IMR-90 (cell line): ENCODE results near the gene KDM1A. TPM values are rescaled to one million over a fixed set of nuclear protein-coding genes. Genes with fewer than 3 reads are reported as not detected.

Source experiments
- ATAC-seq: fragments of 200-7000 bp; cut with Tn5 transposase; 2 replicates; pipeline ENCODE4 v1.9.1; 2020; ENCODE audit warnings: low read depth, mild to moderate bottlenecking, moderate library complexity
- BruUV-seq: library from RNA; stranded (reverse); fragments of 400-500 nt; replicated peaks from 2 replicates; lab custom pipeline; 2021; lab: Mats Ljungman, UMichigan
- CTCF ChIA-PET: fragments of 300-600 bp; formaldehyde crosslinking; extraction: SDS; loops from one replicate; lab custom pipeline; 2021; ENCODE audit warnings: antibody characterized with exemption; lab: Yijun Ruan, JAX
- POLR2A ChIA-PET: fragments of 300-600 bp; sonication (Branson Sonifier 250); formaldehyde crosslinking; loops from one replicate; lab custom pipeline; 2022; ENCODE audit warnings: antibody characterized with exemption; ENCODE audit not compliant: unreplicated experiment; lab: Charles Lee
- DNase-seq: peaks from one replicate; pipeline ENCODE4 v3.0.0; 2013
- H2AFZ ChIP-seq: replicated peaks from 2 replicates; pipeline ENCODE3; 2013; ENCODE audit warnings: low read length, mild to moderate bottlenecking; ENCODE audit not compliant: poor library complexity
- H2AK5ac ChIP-seq: 2 replicates; pipeline ENCODE4 v1.6.1; 2013; ENCODE audit warnings: low read depth, low read length, inconsistent platforms
- H2AK9ac ChIP-seq: replicated peaks from 2 replicates; pipeline ENCODE3; 2013; ENCODE audit warnings: mild to moderate bottlenecking, low read depth, low read length, moderate library complexity; ENCODE audit not compliant: poor library complexity
- H2BK120ac ChIP-seq: 2 replicates; pipeline ENCODE4 v1.6.1; 2013; ENCODE audit warnings: low read depth, low read length, inconsistent platforms
- H2BK15ac ChIP-seq: 3 replicates; pipeline ENCODE4 v1.6.1; 2013; ENCODE audit warnings: low read depth, low read length, inconsistent platforms
- H2BK20ac ChIP-seq: 2 replicates; pipeline ENCODE4 v1.6.1; 2013; ENCODE audit warnings: low read depth, mild to moderate bottlenecking, inconsistent platforms, low read length, moderate library complexity
- H2BK5ac ChIP-seq: 2 replicates; pipeline ENCODE4 v1.6.1; 2013; ENCODE audit warnings: mild to moderate bottlenecking, low read depth, low read length, inconsistent platforms; ENCODE audit not compliant: poor library complexity, severe bottlenecking
- H3K14ac ChIP-seq: replicated peaks from 2 replicates; pipeline ENCODE4 v1.6.1; 2013; ENCODE audit warnings: low read depth, low read length, inconsistent platforms
- H3K18ac ChIP-seq: 2 replicates; pipeline ENCODE4 v1.6.1; 2013; ENCODE audit warnings: low read depth, low read length, control low read depth
- H3K23ac ChIP-seq: 2 replicates; pipeline ENCODE4 v1.6.1; 2013; ENCODE audit warnings: low read depth, low read length, inconsistent platforms
- H3K27ac ChIP-seq: 2 replicates; pipeline ENCODE4 v1.5.1; 2013; ENCODE audit warnings: mild to moderate bottlenecking, control low read depth, low read length; ENCODE audit not compliant: insufficient read depth
- H3K27me3 ChIP-seq: 2 replicates; pipeline ENCODE4 v1.6.1; 2013; ENCODE audit warnings: low read length; ENCODE audit not compliant: control insufficient read depth, insufficient read depth
- H3K36me3 ChIP-seq: 2 replicates; pipeline ENCODE4 v1.6.1; 2013; ENCODE audit warnings: low read length, mixed read lengths; ENCODE audit not compliant: control insufficient read depth, insufficient read depth
- H3K4ac ChIP-seq: 2 replicates; pipeline ENCODE4 v1.6.1; 2013; ENCODE audit warnings: low read depth, low read length, inconsistent platforms
- H3K4me1 ChIP-seq: 2 replicates; pipeline ENCODE4 v1.6.1; 2013; ENCODE audit warnings: low read length, mixed read lengths; ENCODE audit not compliant: control insufficient read depth, insufficient read depth
- H3K4me2 ChIP-seq: 2 replicates; pipeline ENCODE4 v1.6.1; 2013; ENCODE audit warnings: low read depth, mild to moderate bottlenecking, control low read depth, low read length, moderate library complexity
- H3K4me3 ChIP-seq: 2 replicates; pipeline ENCODE4 v1.5.1; 2013; ENCODE audit warnings: low read depth, mild to moderate bottlenecking, control low read depth, low read length, moderate library complexity; ENCODE audit not compliant: insufficient read depth
- H3K56ac ChIP-seq: 2 replicates; pipeline ENCODE4 v1.6.1; 2013; ENCODE audit warnings: low read length, inconsistent platforms; ENCODE audit not compliant: insufficient read depth; ENCODE audit errors: extremely low read depth
- H3K79me1 ChIP-seq, 2 experiments: 2 replicates each; pipeline ENCODE4 v1.6.1; 2013; ENCODE audit warnings: low read length in 2 of 2, inconsistent platforms in 1 of 2, low read depth in 1 of 2
- H3K9ac ChIP-seq: 2 replicates; pipeline ENCODE4 v1.6.1; 2013; ENCODE audit warnings: low read depth, low read length, control low read depth
- H3K9me1 ChIP-seq: 2 replicates; pipeline ENCODE4 v1.6.1; 2013; ENCODE audit warnings: low read length, inconsistent platforms; ENCODE audit not compliant: insufficient read depth
- H3K9me3 ChIP-seq: 2 replicates; pipeline ENCODE4 v1.6.1; 2013; ENCODE audit warnings: low read length; ENCODE audit not compliant: control insufficient read depth, insufficient read depth
- H4K20me1 ChIP-seq: 2 replicates; pipeline ENCODE4 v1.6.1; 2013; ENCODE audit warnings: low read length, inconsistent platforms; ENCODE audit not compliant: insufficient read depth
- H4K5ac ChIP-seq: 2 replicates; pipeline ENCODE4 v1.6.1; 2013; ENCODE audit warnings: mild to moderate bottlenecking, low read depth, low read length, control low read depth
- H4K8ac ChIP-seq, 2 experiments: 2 replicates each; pipeline ENCODE4 v1.6.1; 2013; ENCODE audit warnings: low read depth in 2 of 2, low read length in 2 of 2, control low read depth in 1 of 2, inconsistent platforms in 1 of 2
- H4K91ac ChIP-seq: 2 replicates; pipeline ENCODE4 v1.6.1; 2013; ENCODE audit warnings: low read depth, low read length, inconsistent platforms; ENCODE audit not compliant: insufficient read depth
- BHLHE40 ChIP-seq: fragments of 150-350 bp; IDR thresholded peaks from 2 replicates; pipeline ENCODE4 v1.6.1; 2016; ENCODE audit warnings: mild to moderate bottlenecking, low read depth, low read length
- CEBPB ChIP-seq: IDR thresholded peaks from 2 replicates; pipeline ENCODE4 v1.6.1; 2012; ENCODE audit warnings: low read depth, low read length, improper control_type of control experiment
- CHD1 ChIP-seq: IDR thresholded peaks from 2 replicates; pipeline ENCODE4 v1.6.1; 2012; ENCODE audit warnings: low read depth, low read length, improper control_type of control experiment
- ELK1 ChIP-seq: fragments of 150-350 bp; IDR thresholded peaks from 2 replicates; pipeline ENCODE4 v1.6.1; 2016; ENCODE audit warnings: low read depth, mild to moderate bottlenecking, low read length, moderate library complexity, borderline replicate concordance
- FOS ChIP-seq: fragments of 150-350 bp; IDR thresholded peaks from 2 replicates; pipeline ENCODE4 v1.6.1; 2016; ENCODE audit warnings: low read depth, low read length
- MAFK ChIP-seq: IDR thresholded peaks from 2 replicates; pipeline ENCODE4 v1.6.1; 2012; ENCODE audit warnings: low read depth, low read length, improper control_type of control experiment
- MAZ ChIP-seq: IDR thresholded peaks from 2 replicates; pipeline ENCODE4 v1.6.1; 2012; ENCODE audit warnings: low read depth, mild to moderate bottlenecking, low read length, improper control_type of control experiment, moderate library complexity, borderline replicate concordance
- MXI1 ChIP-seq: IDR thresholded peaks from 2 replicates; pipeline ENCODE4 v1.6.1; 2012; ENCODE audit warnings: low read depth, mild to moderate bottlenecking, low read length, moderate library complexity, borderline replicate concordance
- NFE2L2 ChIP-seq: fragments of 150-350 bp; IDR thresholded peaks from 2 replicates; pipeline ENCODE4 v1.6.1; 2016; ENCODE audit warnings: low read depth, mild to moderate bottlenecking, low read length
- POLR2A ChIP-seq: IDR thresholded peaks from 2 replicates; pipeline ENCODE4 v1.6.1; 2012; ENCODE audit warnings: mild to moderate bottlenecking, low read depth, low read length
- RAD21 ChIP-seq: IDR thresholded peaks from 2 replicates; pipeline ENCODE4 v1.6.1; 2012; ENCODE audit warnings: low read length, improper control_type of control experiment
- RCOR1 ChIP-seq: IDR thresholded peaks from 2 replicates; pipeline ENCODE4 v1.6.1; 2012; ENCODE audit warnings: mild to moderate bottlenecking, low read length, improper control_type of control experiment; ENCODE audit not compliant: insufficient replicate concordance
- RFX5 ChIP-seq: IDR thresholded peaks from 2 replicates; pipeline ENCODE4 v1.8.0; 2012; ENCODE audit warnings: low read depth, mild to moderate bottlenecking, low read length, moderate library complexity
- SMC3 ChIP-seq: fragments of 150-350 bp; IDR thresholded peaks from 2 replicates; pipeline ENCODE4 v1.6.1; 2016; ENCODE audit warnings: low read depth, mild to moderate bottlenecking, antibody characterized with exemption, low read length, moderate library complexity
- USF2 ChIP-seq: fragments of 150-350 bp; IDR thresholded peaks from 2 replicates; pipeline ENCODE4 v1.6.1; 2017; ENCODE audit warnings: mild to moderate bottlenecking, antibody characterized with exemption, low read length, low read depth
- WGBS, 2 experiments: methylation state at CpG; one replicate each; pipeline versions ENCODE4 v1.1.5 to v1.1.7; 2013; ENCODE audit warnings: missing lambda C conversion rate in 2 of 2; ENCODE audit not compliant: insufficient read length in 1 of 2; ENCODE audit errors: extremely low coverage in 2 of 2; 5-methylcytosine and 5-hydroxymethylcytosine counted together
- dilution Hi-C: fragments of 300-500 bp; cut with HindIII; formaldehyde crosslinking; loops from one replicate; pipeline ENCODE4 v1.14.3; 2018; ENCODE audit warnings: low sequenced_read_pairs; ENCODE audit not compliant: unreplicated experiment
- in situ Hi-C: fragments of 300-500 bp; cut with MboI; formaldehyde crosslinking; loops from 3 replicates; pipeline ENCODE4 v1.14.3; 2019; ENCODE audit warnings: low sequenced_read_pairs, inconsistent platforms, mixed read lengths
- intact Hi-C: fragments of 100-400 bp; cut with micrococcal nuclease; formaldehyde crosslinking; loops from 2 replicates; pipeline ENCODE4 v1.10.0; 2022
- polyA plus RNA-seq, 3 experiments: library from polyadenylated mRNA; depleted of rRNA; stranded (reverse); fragments of >200 nt; gene quantifications; 2 replicates each; pipeline ENCODE4 v1.2.3, GENCODE V29; 2012; ENCODE audit warnings: low replicate concordance in 1 of 3
- total RNA-seq: library from RNA; depleted of rRNA; stranded (reverse); fragments of >200 nt; gene quantifications from 2 replicates; pipeline ENCODE4 v1.2.3, GENCODE V29; 2012
- TF ChIP-seq, protein P1 (sequence below): conservative IDR thresholded peaks from 2 replicates; pipeline ENCODE4 v1.5.1; 2012; ENCODE audit warnings: mild to moderate bottlenecking, low read depth, low read length, improper control_type of control experiment

Gene KDM1A
- total and polyA plus RNA-seq, 2 of the 4 experiments (the other 2 are of a cell fraction): 58.7 to 104 TPM

- H3K9me1 ChIP-seq: no peaks in the 10 kb centered on the region
- H4K20me1 ChIP-seq: no peaks in the 10 kb centered on the region
- ATAC-seq (no peak), DNase-seq (no peak)
- no peak overlapping the region for H3K56ac ChIP-seq
- no peak overlapping the region for H2BK5ac ChIP-seq
- intact Hi-C loops (no loop called here), in situ Hi-C loops (no loop called here), dilution Hi-C loops (no loop called here)
- H3K79me1 ChIP-seq: no peaks in the 10 kb centered on the region
- no peaks in the 10 kb centered on the region for H3K4me1 ChIP-seq
- ChIA-PET CTCF (interaction anchor here (0.6 kb wide), 1 partner anchor 864 kb away, joined by 4 read pairs; the partner anchor contains the start of gene WNT4), POLR2A (no interaction called here)
- H3K14ac ChIP-seq: no peak overlapping the region
- no peak overlapping the region for H4K91ac ChIP-seq
- no peak overlapping the region for H3K18ac ChIP-seq
- no peak overlapping the region for H4K5ac ChIP-seq
- H3K9me3 ChIP-seq: peaks cover 3% of the 10 kb centered on the region; the same call in 1 of the 2 replicates
- peaks cover 26% of the 10 kb centered on the region for H3K27me3 ChIP-seq
- no CpG with 5 or more reads among the region's 4 CpGs for WGBS, 2 experiments
- no peak overlapping the region for H2AK9ac ChIP-seq
- H2BK120ac ChIP-seq: no peak overlapping the region
- H3K27ac ChIP-seq: no peak overlapping the region
- H3K4me3 ChIP-seq: no peak overlapping the region
- no peak overlapping the region for H3K9ac ChIP-seq
- no TSS peak for BruUV-seq
- no peak overlapping the region for H2BK15ac ChIP-seq
- no peak overlapping the region for H2AFZ ChIP-seq
- H3K36me3 ChIP-seq: no peaks in the 10 kb centered on the region
- no peak overlapping the region for H3K23ac ChIP-seq
- H4K8ac ChIP-seq: no peak overlapping the region
- no peak overlapping the region for H3K4ac ChIP-seq
- TF ChIP-seq RCOR1 (no peak), ELK1 (no peak), RFX5 (no peak), RAD21 (no peak), POLR2A (no peak), NFE2L2 (no peak), MAZ (no peak), MAFK (no peak), MXI1 (no peak), USF2 (no peak), CHD1 (no peak), CEBPB (no peak), SMC3 (no peak), FOS (no peak), BHLHE40 (no peak)
- TF ChIP-seq, protein P1, sequence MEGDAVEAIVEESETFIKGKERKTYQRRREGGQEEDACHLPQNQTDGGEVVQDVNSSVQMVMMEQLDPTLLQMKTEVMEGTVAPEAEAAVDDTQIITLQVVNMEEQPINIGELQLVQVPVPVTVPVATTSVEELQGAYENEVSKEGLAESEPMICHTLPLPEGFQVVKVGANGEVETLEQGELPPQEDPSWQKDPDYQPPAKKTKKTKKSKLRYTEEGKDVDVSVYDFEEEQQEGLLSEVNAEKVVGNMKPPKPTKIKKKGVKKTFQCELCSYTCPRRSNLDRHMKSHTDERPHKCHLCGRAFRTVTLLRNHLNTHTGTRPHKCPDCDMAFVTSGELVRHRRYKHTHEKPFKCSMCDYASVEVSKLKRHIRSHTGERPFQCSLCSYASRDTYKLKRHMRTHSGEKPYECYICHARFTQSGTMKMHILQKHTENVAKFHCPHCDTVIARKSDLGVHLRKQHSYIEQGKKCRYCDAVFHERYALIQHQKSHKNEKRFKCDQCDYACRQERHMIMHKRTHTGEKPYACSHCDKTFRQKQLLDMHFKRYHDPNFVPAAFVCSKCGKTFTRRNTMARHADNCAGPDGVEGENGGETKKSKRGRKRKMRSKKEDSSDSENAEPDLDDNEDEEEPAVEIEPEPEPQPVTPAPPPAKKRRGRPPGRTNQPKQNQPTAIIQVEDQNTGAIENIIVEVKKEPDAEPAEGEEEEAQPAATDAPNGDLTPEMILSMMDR: no peak
- H2AK5ac ChIP-seq: no peak overlapping the region
- H2BK20ac ChIP-seq: no peak overlapping the region
- H3K4me2 ChIP-seq: no peak overlapping the region
These were observed 12.2 kb upstream of the KDM1A start for GRCh38 chr1:23007106-23007505.
